AG08396 (cell line): ENCODE results near the gene MMP15.
"Not testable (repeated sequence)": the region's sequence is repeated elsewhere in the genome, so short reads cannot be mapped to it uniquely, and the experiment has no call there.

Source experiments
- DNase-seq: peaks from one replicate; pipeline ENCODE4 v3.0.0; 2012; ENCODE audit warnings: low spot score, mixed read lengths

MMP15 gene

DNA sequence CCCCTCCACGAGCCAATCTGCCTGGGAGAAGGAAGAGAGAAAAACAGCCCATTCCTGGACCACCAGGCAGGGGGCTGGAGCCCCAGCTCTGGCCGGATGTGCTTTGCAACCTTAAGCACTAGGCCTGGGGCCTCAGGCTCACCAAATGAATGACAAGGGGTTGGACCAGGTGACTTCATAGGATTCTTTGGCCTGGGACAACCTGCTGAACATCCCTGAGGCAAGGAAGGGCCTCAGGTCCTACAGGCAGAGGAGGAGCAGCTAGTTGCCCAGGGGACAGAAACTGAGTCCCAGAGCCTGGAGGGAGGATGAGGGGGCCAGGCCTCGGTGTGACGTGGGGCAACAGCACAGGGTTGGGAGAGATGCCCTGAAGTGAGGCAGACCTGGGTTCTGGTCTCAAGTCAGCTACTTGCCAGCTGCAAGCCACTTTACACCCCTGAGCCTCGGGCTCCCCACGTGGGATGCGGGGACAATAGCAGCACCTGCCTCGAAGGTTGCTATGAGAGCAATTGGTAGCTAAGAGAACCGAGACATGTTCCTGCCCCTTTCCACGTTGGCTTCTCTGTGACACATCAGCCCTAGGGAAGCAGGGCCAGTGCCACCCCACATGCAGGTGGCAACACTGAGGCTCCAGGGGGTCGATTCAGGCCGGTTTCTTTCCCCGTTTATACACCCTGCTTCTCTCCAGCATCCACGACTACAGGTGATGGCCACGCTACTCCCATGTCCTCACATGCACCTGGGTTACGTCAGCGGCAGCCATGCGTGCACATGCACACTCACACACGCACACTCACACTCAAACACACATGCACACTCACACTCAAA, 61.0 kb downstream of the MMP15 start:
- no peak for DNase-seq

DNA sequence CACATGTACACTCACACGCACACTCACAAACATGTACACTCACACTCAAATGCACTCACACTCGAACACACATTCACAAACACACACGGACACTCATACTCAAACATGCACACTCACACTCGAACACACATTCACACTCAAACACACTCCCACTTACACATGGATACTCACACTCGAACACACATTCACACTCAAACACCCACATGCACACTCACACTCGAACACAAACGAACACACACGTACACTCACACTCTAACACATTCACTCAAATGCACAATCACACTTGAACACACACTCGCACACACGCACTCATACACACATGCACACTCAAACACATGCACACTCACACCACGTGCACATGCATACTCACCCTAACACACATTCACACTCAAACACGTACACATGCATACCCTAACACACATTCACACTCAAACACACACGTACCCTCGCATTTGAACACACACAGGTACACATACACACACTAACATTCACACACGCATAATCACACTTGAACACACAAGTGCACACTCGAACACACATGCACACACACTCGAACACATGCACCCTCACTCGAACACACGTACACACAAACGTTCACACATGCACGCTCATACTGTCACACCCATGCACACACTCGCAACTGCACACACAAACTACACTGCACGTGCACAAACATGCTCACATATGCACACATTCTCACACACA, 61.8 kb downstream of the MMP15 start:
- no peak for DNase-seq

DNA sequence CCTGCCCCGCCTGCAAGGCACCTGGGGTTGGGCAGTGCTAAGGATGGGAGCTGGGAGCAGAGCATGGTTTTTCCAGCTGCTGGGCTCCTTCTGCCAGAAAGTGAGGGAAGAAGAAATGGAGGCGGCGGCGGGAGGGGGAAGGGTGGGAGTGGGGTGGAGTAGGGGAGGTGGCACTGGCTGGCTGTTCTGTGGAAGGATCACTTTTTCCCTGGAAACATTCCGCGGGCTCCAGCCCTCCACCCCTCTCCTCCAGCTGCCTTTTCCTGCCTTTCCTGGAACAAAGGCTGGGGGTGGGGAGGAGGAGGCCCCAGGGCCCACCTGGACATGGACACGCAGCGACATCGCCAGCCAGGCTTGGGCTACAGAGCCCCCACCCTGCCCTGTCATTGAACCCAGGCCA, 62.5 kb downstream of the MMP15 start:
- DNase-seq, result no peak

DNA sequence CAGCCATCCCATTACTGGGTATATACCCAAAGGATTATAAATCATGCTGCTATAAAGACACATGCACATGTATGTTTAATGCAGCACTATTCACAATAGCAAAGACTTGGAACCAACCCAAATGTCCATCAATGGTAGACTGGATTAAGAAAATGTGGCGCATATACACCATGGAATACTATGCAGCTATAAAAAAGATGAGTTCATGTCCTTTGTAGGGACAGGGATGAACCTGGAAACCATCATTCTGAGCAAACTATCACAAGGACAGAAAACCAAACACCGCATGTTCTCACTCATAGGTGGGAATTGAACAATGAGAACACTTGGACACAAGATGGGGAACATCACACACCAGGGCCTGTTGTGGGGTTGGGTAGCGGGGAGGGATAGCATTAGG, 64.8 kb downstream of the MMP15 start:
- DNase-seq, result not testable (repeated sequence)

DNA sequence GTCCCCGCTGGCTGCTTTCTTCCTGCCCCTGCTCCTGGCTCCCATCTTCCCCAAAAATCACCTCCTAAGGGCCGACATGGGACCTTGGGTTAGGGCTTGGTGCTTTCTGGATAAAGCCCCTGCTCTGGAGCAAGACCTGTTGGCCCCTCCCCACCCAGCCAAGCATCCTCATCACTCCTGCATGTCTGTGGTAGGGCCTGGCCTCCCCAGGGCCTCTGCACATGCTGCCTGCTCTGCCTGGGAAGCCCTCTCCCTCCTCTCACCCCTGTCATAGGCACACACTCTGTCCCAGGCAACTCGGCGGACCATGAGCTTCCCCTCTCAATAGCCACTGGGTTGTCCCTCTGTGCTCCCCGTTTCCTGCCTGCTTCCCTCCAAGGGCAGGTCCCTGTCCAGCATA, 68.5 kb downstream of the MMP15 start:
- no peak for DNase-seq

DNA sequence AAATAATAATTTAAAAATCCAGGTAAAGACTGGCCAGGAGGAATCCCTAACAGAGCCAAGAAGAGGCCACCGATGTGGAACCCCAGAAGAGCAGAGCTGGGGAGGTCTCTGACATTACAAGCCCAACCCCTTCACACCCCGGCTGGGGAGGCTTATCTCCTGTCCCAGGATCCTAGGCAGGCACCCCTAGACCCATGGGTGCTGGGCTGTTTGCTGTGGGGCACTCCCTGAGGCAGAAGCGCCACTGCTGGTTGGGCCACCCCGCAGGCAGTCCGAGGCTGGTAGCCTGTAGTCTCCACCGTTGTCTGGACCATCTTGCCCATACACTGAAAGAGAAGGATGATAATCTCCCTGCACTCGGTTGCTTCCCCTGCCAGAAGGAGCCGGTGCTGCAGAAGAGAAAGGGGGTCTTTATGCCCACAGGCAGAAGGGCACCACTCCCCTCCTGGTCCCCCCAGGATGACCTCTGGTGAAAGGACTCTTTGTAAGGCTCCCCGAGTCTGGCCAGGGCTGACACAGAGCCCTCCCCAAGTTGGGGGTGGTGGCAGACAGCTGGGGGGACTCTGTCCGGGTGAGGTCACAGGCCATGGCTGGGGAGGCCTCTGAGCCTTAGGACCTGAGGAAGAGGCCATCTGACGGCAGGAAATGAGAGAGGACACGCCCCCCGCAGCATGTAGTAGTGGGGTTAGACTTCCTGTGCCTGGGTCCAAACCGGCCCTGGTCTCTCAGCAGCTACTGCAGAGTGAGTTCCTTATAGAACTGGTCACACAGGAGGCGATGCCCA, 69.4 kb downstream of the MMP15 start:
- DNase-seq, result no peak

DNA sequence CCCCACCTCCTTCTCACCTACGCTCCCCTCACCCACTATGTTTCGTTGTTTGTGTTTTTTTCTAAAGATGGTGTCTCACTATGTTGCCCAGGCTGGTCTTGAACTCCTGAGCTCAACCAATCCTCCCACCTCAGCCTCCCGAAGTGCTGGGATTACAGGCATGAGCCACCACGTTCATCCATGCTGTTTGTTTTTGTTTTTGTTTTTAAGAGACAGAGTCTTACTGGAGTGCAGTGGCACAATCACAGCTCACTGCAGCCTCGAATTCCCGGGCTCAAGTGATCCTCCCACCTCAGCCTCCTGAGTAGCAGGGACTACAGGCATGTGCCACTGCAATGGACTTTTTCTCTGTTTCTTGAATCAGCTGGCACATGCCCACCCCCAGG, 70.0 kb downstream of the MMP15 start:
- DNase-seq, result not testable (repeated sequence)

DNA sequence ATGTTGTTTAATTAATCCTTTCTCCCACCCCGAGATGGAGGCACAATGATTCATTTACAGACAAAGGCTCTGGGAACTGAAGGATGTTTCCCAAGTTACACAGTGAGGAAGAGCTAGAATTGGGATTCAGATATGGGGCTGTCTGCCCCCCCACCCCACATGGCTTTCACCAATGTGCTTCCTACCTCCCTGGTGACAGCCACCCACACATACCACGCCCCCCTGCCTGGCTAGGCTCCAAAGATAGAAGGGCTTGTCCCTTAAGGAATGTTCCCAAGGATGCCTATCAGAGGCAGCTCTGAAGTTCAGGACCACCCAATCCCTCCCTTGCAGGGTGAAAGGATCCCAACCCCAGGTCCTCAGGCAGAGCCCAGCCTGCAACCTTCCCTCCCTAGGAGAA, 70.7 kb downstream of the MMP15 start:
- DNase-seq, result no peak
